NOMO-1 treated with DMSO at 0.1 percent for 48 hours (cell line): ENCODE measurements around the gene ZG16.
"Not testable (repeated sequence)": the region's sequence is repeated elsewhere in the genome, so short reads cannot be mapped to it uniquely, and the experiment has no call there.

ENCODE experiments used
- DNase-seq: peaks from one replicate; lab custom pipeline; 2025; ENCODE audit not compliant: unreplicated experiment; lab: John Stamatoyannopoulos, UW

The ZG16 gene

DNA sequence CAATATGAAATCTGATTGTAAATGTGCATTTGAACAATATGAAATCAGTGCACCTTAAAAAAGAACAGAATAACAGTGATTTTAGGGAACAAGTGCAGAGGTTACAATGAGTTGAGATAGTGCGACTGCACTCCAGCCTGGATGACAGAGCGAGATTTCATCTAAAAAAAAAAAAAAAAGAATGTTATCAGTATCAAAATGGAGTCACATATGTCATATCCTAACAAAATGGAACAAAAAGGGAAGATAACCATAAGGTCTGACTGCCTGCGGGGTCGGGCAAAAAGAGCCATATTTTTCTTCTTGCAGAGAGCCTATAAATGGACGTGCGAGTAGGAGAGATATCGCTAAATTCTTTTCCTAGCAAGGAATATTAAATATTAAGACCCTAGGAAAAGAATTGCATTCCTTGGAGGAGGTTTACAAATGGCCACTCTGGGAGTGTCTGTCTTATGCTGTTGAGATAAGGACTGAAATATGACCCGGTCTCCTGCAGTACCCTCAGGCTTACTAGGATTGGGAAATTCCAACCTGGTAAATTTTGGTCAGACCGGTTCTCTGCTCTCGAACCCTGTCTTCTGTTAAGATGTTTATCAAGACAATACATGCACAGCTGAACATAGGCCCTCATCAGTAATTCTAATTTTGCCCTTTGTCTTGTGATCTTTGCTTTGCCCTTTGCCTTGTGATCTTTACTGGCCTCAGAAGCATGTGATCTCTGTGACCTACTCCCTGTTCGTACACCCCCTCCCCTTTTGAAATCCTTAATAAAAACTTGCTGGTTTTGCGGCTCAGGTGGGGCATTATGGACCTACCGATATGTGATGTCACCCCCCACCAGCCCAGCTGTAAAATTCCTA, 5.3 kb downstream of the ZG16 start:
- DNase-seq = not testable (repeated sequence)

DNA sequence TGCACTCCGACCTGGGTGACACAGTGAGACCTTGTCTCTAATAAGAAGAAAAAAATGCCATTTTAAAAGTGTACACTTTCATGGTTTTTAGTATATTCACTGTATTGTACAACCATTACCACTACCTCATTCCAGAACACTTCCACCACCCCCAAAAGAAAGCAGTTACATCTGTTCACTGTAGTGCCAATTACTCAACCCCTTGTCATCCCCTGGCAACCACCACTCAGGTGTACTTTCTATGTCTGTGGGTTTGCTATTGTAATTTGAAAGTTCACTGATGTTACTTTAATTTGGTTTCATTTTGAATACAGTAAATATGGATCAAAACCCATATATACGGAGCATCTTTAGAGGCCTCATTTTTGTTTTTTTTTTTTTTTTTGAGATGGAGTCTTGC, 6.1 kb downstream of the ZG16 start:
- DNase-seq = no peak

DNA sequence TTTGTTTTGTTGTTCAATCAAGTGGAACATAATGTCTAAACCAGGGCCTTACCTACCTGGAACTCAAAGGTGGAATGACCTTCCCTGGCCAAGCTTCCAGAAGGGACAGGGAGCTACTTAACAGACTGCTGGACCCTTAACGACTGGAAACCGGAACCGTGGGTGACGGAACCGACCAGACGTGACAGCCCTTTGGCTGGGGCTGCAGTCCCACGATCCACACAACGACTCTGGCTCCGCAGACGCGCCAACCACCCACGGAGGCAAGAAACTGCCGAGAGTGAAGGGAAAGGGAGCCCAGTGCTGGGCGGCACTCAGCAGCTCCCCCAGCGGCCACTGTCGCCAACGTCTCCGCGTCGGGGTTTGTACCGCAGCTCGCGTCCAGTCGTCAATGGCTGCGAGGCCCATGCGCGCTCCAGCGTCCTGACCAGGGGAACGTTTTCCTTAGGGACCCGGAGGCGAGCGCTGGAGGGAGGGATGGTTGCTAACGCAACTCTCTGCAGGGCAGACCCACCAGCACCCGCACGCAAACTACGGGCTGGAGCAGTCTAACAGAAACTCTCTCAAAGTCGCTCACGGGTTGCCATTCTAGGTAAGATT, 6.9 kb downstream of the ZG16 start:
- DNase-seq = no peak

DNA sequence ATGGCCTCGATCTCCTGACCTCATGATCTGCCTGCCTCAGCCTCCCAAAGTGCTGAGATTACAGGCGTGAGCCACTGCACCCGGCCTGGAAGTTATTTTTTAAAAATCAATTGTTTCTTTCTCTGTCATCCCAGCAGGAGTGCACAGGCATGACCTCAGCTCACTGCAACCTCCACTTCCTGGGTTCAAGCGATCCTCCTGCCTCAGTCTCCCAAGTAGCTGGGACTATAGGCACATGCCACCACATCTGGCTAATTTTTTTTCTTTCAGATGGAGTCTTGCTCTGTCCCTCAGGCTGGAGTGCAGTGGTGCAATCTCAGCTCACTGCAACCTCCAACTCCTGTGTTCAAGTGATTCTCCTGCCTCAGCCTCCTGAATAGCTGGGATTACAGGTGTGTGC, 9.1 kb downstream of the ZG16 start:
- not testable (repeated sequence) for DNase-seq

- no peak for DNase-seq
These were observed 11.7 kb downstream of the ZG16 start for GRCh38 chr16:29789775-29790182.

DNA sequence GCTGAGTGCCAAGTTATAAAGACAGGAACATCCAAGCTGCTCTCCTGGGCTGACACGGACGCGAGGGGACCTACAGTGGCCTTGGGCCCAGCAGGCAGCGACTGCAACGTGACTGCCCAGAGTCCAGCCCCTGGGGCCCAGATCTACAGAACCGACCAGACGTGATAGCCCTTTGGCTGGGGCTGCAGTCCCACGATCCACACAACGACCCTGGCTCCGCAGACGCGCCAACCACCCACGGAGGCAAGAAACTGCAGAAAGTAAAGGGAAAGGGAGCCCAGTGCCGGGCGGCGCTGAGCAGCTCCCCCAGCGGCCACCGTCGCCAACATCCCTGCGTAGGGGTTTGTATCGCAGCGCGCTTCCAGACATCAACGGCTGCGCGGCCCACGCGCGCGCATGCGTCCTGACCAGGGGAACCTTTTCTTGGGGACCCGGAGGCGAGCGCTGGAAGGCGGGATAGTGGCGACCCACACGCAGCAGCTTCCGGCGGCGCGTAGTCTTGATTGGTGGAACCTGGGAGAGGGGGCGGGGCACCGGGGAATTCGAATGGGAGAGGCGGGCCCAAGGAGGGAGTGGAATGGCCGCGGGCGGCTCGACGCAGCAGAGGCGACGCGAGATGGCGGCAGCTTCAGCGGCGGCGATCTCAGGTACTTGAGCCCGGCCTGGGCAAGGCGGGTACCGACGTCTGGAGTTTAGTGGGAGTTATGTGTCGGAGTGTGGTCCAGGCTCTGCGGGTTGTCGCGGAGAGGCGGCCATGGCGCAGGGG, 12.3 kb downstream of the ZG16 start, which contains the start of gene KIF22:
Gene KIF22, plus strand, starts transcription at position 569 of the 766 bp plus-strand sequence. Its CDS starts 9 bp downstream, at position 578.
- peak; percentile 98 for DNase-seq

- no peak for DNase-seq
These were observed 13.1 kb downstream of the ZG16 start for GRCh38 chr16:29790949-29791844.

DNA sequence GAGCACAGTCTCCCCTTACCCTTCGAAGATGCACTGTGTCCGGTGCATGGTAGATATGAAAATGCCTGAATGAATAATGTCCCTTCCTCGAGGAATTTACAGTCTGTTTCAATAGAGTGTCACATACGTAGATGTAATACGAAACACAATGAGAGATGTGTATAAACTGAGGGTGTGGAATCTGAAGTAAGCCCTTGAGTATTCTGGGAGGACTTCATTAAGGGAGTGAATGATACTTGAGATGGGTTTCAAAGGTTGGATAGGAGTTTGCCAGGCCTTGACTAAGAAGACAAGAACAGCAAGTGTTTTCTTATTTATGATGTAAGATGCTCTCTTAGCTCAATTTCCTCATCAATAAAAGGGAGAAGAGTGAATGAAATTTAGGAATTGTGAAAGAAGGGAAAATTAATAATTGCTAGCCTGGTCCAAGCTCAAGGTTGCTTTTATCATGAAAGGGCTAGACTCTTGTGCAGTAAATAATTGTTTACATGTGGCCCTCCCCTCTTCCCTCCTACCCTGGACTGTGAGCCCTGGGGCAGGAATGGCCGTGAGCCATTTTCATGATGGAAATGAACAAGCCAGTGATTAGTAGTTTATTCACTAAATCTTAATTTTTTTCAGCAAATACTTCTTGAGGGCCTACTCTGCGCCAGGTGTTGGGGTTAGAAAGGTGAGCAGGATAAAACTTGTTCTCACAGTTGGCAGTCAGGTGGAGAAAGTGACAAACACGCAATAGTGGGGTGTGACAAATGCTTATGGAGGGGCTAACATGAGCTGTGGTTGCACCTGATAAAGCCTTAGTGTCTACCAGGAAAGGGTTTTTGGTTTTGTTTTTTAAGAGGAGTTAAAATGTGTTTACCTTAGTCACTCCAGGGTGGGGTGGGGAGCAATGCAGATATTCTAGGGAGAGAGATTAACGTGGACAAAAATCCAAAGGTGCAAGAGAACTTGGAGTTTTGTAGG, 14.1 kb downstream of the ZG16 start:
- no peak for DNase-seq

GRCh38 chr16:29793153-29793552, 15.1 kb downstream of the ZG16 start:
- DNase-seq = not testable (repeated sequence)

GRCh38 chr16:29794231-29794710, 16.2 kb downstream of the ZG16 start:
- no peak for DNase-seq

DNA sequence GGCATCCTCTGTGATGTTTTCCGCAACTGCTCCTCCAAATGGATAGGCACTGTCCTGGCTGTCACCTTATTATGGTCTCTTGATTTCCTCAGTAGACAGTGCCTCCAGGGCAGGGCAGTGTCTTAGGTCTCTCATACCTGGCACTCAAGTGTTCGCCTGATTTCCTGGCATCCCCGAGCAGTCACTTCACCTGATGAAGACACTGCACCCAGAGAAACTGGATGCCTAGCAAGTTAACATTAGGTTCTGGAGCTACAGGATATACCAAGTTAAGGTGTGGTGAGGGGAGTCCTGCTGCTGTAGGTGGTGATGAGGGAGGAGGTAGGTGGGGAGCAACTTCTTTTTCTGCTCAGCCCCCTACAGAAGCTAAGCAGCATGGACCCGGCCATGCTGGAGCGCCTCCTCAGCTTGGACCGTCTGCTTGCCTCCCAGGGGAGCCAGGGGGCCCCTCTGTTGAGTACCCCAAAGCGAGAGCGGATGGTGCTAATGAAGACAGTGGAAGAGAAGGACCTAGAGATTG, 24.4 kb downstream of the ZG16 start:
- DNase-seq = no peak

- no peak for DNase-seq
These were observed 26.0 kb downstream of the ZG16 start for GRCh38 chr16:29804020-29804419.

- peak; percentile 52 for DNase-seq
These were observed 26.6 kb downstream of the ZG16 start for GRCh38 chr16:29804455-29805231.

GRCh38 chr16:29805232-29806098, 27.4 kb downstream of the ZG16 start:
- DNase-seq = peak; percentile 97

DNA sequence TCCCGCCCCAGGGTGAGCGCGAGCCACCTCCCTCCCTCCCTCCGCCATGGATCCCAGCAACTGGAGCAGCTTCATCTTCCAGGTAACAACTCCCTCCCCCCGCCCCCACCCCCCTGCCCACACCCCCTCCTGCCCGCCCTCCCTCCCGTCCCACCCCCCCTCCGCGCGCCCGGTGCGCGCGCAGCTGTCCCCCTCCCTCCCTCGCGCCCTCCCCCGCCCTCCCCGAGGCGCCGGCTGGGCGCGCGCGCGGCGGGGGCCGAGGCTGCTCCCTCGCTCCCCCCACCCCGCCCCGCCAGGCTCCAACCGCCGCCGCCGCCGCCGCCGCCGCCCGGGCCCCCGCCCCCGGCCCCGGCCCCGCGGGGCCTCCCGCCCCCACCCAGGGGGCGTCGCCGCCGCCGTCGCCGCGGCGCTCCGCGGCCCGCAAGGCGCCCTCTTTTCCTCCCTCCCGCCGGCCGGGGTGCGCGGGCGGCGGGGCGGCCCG, 28.1 kb downstream of the ZG16 start, which contains the start of gene MAZ:
Gene MAZ, plus strand, starts transcription at position 431 of the 481 bp plus-strand sequence. CDS start 173 bp downstream, outside the sequence.
- peak; percentile 69 for DNase-seq

GRCh38 chr16:29806641-29807425, 28.8 kb downstream of the ZG16 start:
- peak; percentile 49 for DNase-seq
